NCI-H2029 treated with DMSO at 0.1 percent for 48 hours (cell line): ENCODE results near the gene SPSB3.

Experiments used
- DNase-seq: peaks from one replicate; lab custom pipeline; 2025; lab: John Stamatoyannopoulos, UW

SPSB3 gene

GRCh38 chr16:1763521-1764511 lies 18.6 kb downstream of the SPSB3 start:
- DNase-seq, result no peak

GRCh38 chr16:1762879-1763520 lies 19.4 kb downstream of the SPSB3 start:
- no peak for DNase-seq

- no peak for DNase-seq
Observed at GRCh38 chr16:1762196-1762878, 20.0 kb downstream of the SPSB3 start.

DNA sequence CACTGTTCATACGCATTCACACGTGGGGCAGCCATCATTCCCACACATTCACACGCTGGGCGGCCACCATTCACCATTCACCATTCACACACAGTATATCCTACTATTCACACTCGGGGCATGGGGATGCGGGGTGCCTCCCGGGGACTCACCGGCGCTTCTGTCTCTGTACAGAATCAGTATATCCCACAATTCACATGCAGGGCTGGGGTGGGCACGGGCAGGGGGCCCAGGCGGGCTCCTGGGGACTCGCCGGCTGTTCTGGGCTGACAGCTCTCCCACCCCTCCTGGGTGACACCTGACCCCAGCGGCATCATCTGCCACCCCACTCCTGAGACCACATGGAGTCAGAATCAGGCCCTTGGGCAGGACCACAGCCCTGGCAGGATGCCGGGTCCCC lies 20.6 kb downstream of the SPSB3 start:
- DNase-seq, result no peak

- DNase-seq, result no peak
Observed at GRCh38 chr16:1760911-1761310, 21.5 kb downstream of the SPSB3 start.

DNA sequence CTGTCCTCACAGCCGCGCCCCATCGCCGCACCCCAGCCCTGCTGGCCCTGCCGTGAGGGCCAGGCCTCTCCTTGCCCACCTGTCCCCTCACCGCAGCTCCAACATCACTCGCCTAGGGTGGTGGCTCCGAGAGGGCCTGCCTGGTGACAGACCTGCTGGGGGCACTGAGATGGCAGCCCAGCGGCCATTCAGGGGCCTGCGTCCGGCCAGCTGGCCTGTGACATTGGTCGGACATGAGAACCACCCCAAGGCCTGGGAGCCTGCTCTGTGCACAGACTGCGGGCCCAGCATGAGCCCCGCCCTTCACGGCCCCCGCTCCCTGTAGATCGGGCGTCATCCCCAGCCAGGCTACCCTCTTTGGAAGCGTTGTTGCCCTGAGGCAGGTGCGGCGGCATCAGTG lies 22.9 kb downstream of the SPSB3 start:
- DNase-seq, result no peak

DNA sequence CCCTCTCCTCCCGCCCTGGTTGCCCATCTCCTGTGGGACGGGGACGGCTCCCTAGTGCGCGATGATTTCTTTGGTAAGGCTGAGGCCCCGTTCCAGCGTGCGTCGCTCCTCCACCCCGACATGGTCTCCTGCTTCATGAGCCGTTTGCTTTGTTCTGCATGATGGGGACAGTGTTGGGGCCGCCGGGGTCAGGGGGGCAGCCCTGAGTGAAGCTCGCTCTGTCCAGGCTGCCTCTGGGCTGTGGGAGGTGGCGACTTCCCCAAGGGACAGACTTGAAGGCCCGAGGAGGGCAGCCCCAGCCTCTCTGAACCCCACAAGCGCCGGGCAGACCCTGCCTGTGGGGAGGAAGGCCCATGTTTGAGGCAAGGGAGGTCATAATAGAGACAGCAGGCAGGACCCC lies 23.4 kb downstream of the SPSB3 start:
- no peak for DNase-seq

DNA sequence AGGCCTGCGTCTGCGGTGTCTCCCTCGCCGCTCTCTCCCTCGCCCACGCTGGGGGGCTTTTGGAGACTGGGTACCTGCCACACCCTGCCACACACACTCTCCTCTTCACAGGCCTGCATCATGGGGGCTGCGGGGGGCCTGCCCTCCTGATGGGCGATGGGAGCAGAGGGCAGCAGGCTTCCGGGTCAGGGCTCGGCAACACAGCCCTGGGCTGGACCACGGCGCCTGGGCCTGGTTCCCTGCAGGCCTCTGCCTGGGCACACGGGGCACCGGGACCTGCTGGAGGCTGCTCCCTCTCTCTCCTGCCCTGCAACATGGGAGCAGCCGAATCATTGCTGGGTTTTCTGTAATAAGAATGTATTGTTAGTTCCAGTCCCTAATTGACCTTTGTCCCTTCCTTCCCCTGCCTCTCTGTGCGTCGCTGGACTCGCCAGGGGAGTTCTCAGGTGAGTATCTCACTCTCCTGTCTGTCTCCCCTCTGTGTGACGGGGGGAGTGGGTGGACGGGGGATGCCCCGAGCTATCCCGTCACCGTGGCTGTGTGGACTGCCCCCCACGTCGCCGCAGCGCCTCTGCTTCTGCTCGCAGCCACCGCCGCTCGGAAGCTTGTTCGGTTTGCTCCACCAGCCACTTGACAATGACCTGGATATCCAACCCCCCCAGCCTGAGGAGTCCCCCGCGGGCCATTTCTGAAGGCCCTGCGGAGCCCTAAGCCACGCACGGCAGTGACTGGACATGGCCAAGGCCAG lies 24.5 kb downstream of the SPSB3 start:
- no peak for DNase-seq

DNA sequence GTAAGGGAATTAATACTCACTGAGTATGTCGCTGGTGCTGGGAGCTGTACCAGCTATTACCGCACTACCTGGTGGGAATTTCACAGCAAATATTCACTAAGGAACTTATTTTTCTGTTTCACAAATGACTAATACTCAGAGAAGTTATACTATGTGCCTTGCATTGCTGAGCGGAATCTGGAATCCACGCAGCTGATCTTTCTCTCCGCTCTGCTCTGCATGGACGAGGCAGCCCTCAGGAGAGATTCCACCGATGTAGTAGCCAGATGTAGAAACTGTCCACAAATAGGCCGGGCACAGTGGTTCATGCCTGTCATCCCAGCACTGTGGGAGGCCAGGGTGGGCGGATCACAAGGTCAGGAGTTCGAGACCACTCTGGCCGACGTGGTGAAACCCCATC lies 28.2 kb downstream of the SPSB3 start:
- DNase-seq, result no peak

- DNase-seq, result no peak
Observed at GRCh38 chr16:1752853-1753252, 29.5 kb downstream of the SPSB3 start.

- no peak for DNase-seq
Observed at GRCh38 chr16:1751946-1752345, 30.4 kb downstream of the SPSB3 start.

GRCh38 chr16:1749152-1750117 lies 32.9 kb downstream of the SPSB3 start:
- no peak for DNase-seq

- no peak for DNase-seq
Observed at GRCh38 chr16:1747934-1748333, 34.4 kb downstream of the SPSB3 start.

DNA sequence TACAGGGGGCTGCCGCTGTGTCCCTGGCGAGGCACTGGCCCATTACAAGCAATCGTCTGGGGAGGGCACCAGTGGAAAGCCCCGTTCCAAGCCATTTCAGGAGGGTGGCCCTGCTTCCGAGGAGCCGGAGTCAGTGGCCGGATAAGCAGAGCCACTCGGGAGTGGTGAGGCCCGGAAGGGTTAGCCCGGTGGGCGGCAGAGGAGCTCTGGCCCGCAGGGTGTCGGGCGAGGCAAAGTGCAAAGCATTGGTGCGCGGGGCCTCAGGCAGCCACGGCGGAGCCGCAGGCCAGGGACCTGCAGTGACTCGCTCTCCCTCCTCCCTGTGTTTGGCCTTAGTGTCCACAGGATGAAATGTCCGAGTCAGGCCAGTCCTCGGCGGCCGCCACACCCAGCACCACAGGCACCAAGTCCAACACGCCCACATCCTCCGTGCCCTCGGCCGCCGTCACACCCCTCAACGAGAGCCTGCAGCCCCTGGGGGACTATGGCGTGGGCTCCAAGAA lies 35.6 kb downstream of the SPSB3 start:
- DNase-seq, result no peak

GRCh38 chr16:1745900-1746692 lies 36.3 kb downstream of the SPSB3 start:
- no peak for DNase-seq

GRCh38 chr16:1745181-1745899 lies 37.0 kb downstream of the SPSB3 start:
- DNase-seq, result no peak

DNA sequence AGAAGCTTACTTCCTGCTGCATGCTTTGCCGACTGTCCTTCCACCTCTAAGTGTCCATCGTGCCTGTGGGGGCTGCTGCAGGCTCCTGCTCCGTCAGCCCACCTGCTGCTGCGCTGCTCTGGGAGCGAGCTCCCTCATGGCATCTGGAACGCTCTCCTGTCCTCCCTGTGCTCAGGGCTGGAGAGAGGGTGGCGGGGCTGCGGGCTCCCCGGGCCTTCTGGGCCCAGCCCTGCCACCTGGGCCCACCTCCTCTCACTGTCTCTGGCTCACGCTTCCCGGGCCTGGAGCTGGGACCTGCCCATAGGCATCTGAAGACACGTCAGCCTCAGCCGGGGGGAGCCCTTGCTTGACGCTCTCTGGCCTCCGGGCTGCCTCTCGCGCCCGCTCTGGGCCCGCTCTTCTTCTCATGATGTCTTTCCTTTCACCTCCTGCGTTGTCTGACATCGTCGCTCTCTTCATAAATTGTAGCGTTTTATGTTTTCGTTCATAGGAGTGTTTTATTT lies 38.0 kb downstream of the SPSB3 start:
- no peak for DNase-seq

DNA sequence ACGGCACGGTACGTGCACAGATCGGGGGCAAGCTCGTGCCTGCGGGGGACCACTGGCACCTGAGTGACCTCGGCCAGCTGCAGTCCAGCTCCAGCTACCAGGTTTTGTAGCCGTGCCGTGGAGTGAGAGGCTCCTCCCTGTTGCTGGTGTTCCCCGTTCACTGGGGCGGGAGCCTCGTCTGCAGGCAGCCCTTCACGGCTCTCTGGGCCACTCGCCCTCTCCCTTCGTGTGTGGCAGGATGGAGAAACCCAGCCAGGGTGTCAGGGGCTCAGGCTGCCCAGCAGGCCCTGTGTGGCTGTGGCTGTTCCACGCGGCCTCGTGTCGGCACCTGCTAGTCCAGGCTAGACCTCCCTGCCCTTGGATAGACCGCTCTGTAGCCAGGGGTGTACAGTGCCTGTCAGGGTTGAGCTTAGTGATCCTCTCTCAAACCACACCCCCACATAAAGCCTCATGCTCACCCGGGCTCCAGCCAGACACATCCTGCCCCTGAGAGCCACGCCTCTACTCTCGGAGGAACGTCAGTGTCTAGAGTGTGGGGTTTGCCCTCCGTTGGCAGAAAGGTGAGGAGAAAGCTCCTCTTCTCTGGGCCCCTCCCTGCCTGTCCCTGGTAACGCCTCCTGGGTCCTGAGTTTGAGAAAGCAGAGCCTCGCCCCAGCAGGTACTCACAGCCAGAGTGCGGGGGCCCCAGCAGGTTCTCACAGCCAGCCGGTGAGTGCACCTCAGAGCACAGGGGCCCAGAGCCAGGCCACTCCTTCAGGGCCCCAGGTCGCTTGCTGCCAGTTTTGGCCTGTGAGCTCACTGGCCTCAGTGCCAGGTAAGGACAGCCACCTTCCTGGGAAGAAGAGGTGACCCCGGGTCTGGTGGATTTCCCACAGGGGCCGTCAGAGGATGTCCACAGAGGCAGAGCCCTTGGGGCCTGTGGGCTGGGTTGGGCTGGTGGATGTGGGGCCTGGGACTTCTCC lies 38.7 kb downstream of the SPSB3 start:
- no peak for DNase-seq
